HL-60 (cell line): Measurements from ENCODE around the gene SMIM5.

ENCODE experiments used
- GABPA ChIP-seq: IDR thresholded peaks from 2 replicates; pipeline ENCODE4 v1.6.1; 2012; ENCODE audit warnings: low read depth
- POLR2AphosphoS5 ChIP-seq: IDR thresholded peaks from 2 replicates; pipeline ENCODE4 v1.6.1; 2012; ENCODE audit warnings: low read depth
- TF ChIP-seq, protein P1 (sequence below): IDR thresholded peaks from one replicate; pipeline ENCODE4 v1.5.1; 2011; ENCODE audit warnings: low read length, control low read depth, inconsistent platforms; ENCODE audit not compliant: insufficient read depth
- TF ChIP-seq, protein P2 (sequence below): IDR thresholded peaks from 2 replicates; pipeline ENCODE4 v1.6.1; 2012; ENCODE audit warnings: low read depth; ENCODE audit not compliant: insufficient replicate concordance

DNA sequence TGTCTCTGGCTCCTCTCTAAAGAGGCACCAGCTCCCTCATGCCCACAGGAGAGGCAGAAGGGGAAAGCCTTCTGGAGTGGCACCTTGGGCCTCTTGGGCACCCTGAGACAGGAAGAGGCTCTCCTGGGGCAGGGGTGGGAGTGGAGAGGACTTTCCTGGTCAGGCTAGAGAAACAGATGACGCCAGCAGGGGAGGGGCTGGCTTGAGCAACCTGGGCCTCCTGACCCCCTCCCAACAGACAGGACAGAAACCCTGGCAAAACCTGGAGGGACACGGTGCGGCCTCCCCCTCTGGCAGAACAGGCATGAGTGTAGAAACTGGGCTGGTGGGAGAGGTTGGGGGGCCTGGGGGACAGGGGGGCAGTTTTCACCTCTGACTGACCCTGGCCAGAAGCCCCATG, 6.1 kb downstream of the SMIM5 start:
- TF ChIP-seq, protein P1, sequence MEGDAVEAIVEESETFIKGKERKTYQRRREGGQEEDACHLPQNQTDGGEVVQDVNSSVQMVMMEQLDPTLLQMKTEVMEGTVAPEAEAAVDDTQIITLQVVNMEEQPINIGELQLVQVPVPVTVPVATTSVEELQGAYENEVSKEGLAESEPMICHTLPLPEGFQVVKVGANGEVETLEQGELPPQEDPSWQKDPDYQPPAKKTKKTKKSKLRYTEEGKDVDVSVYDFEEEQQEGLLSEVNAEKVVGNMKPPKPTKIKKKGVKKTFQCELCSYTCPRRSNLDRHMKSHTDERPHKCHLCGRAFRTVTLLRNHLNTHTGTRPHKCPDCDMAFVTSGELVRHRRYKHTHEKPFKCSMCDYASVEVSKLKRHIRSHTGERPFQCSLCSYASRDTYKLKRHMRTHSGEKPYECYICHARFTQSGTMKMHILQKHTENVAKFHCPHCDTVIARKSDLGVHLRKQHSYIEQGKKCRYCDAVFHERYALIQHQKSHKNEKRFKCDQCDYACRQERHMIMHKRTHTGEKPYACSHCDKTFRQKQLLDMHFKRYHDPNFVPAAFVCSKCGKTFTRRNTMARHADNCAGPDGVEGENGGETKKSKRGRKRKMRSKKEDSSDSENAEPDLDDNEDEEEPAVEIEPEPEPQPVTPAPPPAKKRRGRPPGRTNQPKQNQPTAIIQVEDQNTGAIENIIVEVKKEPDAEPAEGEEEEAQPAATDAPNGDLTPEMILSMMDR, result no peak
- TF ChIP-seq POLR2AphosphoS5 (no peak), GABPA (no peak)
- TF ChIP-seq, protein P2, sequence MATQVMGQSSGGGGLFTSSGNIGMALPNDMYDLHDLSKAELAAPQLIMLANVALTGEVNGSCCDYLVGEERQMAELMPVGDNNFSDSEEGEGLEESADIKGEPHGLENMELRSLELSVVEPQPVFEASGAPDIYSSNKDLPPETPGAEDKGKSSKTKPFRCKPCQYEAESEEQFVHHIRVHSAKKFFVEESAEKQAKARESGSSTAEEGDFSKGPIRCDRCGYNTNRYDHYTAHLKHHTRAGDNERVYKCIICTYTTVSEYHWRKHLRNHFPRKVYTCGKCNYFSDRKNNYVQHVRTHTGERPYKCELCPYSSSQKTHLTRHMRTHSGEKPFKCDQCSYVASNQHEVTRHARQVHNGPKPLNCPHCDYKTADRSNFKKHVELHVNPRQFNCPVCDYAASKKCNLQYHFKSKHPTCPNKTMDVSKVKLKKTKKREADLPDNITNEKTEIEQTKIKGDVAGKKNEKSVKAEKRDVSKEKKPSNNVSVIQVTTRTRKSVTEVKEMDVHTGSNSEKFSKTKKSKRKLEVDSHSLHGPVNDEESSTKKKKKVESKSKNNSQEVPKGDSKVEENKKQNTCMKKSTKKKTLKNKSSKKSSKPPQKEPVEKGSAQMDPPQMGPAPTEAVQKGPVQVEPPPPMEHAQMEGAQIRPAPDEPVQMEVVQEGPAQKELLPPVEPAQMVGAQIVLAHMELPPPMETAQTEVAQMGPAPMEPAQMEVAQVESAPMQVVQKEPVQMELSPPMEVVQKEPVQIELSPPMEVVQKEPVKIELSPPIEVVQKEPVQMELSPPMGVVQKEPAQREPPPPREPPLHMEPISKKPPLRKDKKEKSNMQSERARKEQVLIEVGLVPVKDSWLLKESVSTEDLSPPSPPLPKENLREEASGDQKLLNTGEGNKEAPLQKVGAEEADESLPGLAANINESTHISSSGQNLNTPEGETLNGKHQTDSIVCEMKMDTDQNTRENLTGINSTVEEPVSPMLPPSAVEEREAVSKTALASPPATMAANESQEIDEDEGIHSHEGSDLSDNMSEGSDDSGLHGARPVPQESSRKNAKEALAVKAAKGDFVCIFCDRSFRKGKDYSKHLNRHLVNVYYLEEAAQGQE, result no peak
